Astrocyte (in vitro differentiated cells and primary cell): ENCODE measurements around the gene DPP9.

Experiments
- CTCF ChIP-seq: IDR thresholded peaks from 2 replicates; pipeline ENCODE4 v1.5.1; 2011; ENCODE audit warnings: low read depth, mild to moderate bottlenecking, inconsistent platforms, low read length, moderate library complexity; ENCODE audit not compliant: insufficient read depth
- EZH2 ChIP-seq: IDR thresholded peaks from 2 replicates; pipeline ENCODE4 v1.6.1; 2012; ENCODE audit warnings: mild to moderate bottlenecking, low read length, inconsistent platforms; ENCODE audit not compliant: insufficient read depth

DNA sequence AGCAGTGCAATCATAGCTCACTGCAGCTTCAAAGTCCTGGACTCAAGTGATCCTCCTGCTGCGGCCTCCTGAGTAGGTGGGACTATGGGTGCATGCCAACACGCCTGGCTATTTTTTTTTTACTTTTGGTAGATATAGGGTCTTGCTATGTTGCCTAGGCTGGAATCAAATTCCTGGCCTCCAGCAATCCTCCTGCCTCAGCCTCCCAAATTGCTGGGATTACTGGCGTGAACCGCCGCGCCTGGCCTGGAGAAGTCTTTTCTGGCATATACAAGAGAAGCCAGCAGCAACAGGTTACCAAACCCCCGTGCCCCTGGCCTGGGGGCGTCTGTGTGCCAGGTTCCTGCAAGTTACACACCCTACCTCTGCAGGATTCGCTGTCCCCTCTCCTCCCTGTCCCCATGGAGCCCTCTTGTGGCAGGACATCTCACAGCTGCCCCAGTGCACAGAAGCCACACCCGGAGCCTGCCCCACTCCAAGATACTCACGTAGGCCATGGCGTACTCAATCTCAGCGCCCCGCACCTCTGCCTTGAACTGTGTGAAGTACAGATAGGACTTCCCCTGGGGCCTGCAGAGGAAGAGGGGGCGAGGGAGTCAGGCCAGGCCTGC, 63.4 kb downstream of the DPP9 start:
- TF ChIP-seq CTCF (no peak), EZH2 (no peak)
